K562 (cell line): Measurements from ENCODE around the gene FXN. TPM values are rescaled to one million over a fixed set of nuclear protein-coding genes. Genes with fewer than 3 reads are reported as not detected.

Experiments used
- CREB3L1 ChIP-seq: fragments of 450-650 bp; IDR thresholded peaks from 2 replicates; pipeline ENCODE4 v1.6.1; 2014; ENCODE audit warnings: low read depth, mild to moderate bottlenecking, moderate library complexity, borderline replicate concordance
- MAFF ChIP-seq: IDR thresholded peaks from 2 replicates; pipeline ENCODE4 v1.6.1; 2012; ENCODE audit warnings: low read length, improper control_type of control experiment
- MAX ChIP-seq: sonication (generic); formaldehyde crosslinking; IDR thresholded peaks from 2 replicates; pipeline ENCODE4 v1.9.0; 2022; ENCODE audit warnings: mild to moderate bottlenecking, missing genetic modification reagents
- MNT ChIP-seq, 2 experiments: fragments of 450-650 bp; conservative IDR thresholded peaks; 2 replicates each; pipeline ENCODE4 v1.6.1; 2017; ENCODE audit warnings: mild to moderate bottlenecking in 2 of 2, moderate library complexity in 2 of 2
- TCF7L2 ChIP-seq: fragments of 150-350 bp; IDR thresholded peaks from 2 replicates; pipeline ENCODE4 v1.6.1; 2016; ENCODE audit warnings: low read depth, mild to moderate bottlenecking, low read length, moderate library complexity
- ZBTB12 ChIP-seq: fragments of 250-450 bp; sonication (Bioruptor Pico); IDR thresholded peaks from 2 replicates; pipeline ENCODE4 v1.4.0; 2020
- ZBTB40 ChIP-seq, 2 experiments: fragments of 450-650 bp in 1 of 2; sonication (generic) in 1 of 2; formaldehyde crosslinking in 1 of 2; IDR thresholded peaks; 2 replicates each; pipeline versions ENCODE4 v1.7.1 to v1.9.0; 2016 to 2022; ENCODE audit warnings: inconsistent platforms in 1 of 2, mild to moderate bottlenecking in 1 of 2, missing genetic modification reagents in 1 of 2
- ZNF175 ChIP-seq: fragments of 200-800 bp; sonication (Bioruptor generic); IDR thresholded peaks from 2 replicates; pipeline ENCODE4 v1.6.1; 2016; ENCODE audit warnings: low read depth, mild to moderate bottlenecking, missing genetic modification characterization, missing compliant biosample characterization
- ZNF75A ChIP-seq: fragments of 450-650 bp; formaldehyde crosslinking; IDR thresholded peaks from 2 replicates; pipeline ENCODE4 v1.4.0; 2020; ENCODE audit warnings: mild to moderate bottlenecking
- ZNF79 ChIP-seq: fragments of 250-450 bp; sonication (Bioruptor Pico); IDR thresholded peaks from 2 replicates; pipeline ENCODE4 v1.4.0; 2020; ENCODE audit warnings: low read depth, mild to moderate bottlenecking, moderate library complexity
- polyA plus RNA-seq, 8 experiments: library from polyadenylated mRNA; depleted of rRNA in 4 of 8; stranded (reverse) in 5 of 8; unstranded in 3 of 8; fragments of >200 nt; fragmentation: Nextera tagmentation in 2 of 8; fragmentation: Illumina TruSeq in 1 of 8; extraction: Ambion mirVana in 2 of 8; extraction: Trizol in 1 of 8; gene quantifications; 2 replicates each; pipeline versions ENCODE4 v1.2.1 to v1.2.3, GENCODE V29; 2011 to 2014; ENCODE audit warnings: inconsistent platforms in 1 of 8, missing spikeins in 1 of 8
- total RNA-seq, 7 experiments: library from RNA; depleted of rRNA in 6 of 7; stranded (reverse); fragments of >200 nt in 6 of 7; fragmentation: Illumina TruSeq in 2 of 7; extraction: Trizol in 2 of 7; gene quantifications; 2 replicates each; pipeline versions ENCODE4 v1.2.1 to v1.2.3, GENCODE V29; 2011 to 2021; ENCODE audit warnings: low replicate concordance in 1 of 7

Gene FXN
- total and polyA plus RNA-seq, 9 of the 15 experiments (the other 6 are each of a cell fraction or from before 2014, with no cell fraction given), result 7.6 to 51.5 (median 30.3) TPM

- TF ChIP-seq ZBTB40 (IDR thresholded peaks at IDR 0.05), result no peak
- no peak for TF ChIP-seq ZBTB40 (CRISPR knock-in tag; IDR thresholded peaks at IDR 0.05)
- no peak for TF ChIP-seq ZNF75A (CRISPR knock-in tag)
- no peak for TF ChIP-seq MAX (CRISPR knock-in tag)
- TF ChIP-seq ZNF79, result no peak
- no peak for TF ChIP-seq CREB3L1
- no peak for TF ChIP-seq MAFF
- no peak for TF ChIP-seq TCF7L2
- no peak for TF ChIP-seq ZBTB12 (CRISPR knock-in tag)
- TF ChIP-seq ZNF175 (CRISPR knock-in tag), result no peak
- no peak for TF ChIP-seq MNT (conservative IDR thresholded peaks at IDR 0.05)
These were observed 25.2 kb downstream of the FXN start (continued) for GRCh38 chr9:69060766-69061165.
